Thymus (tissue), 11 donors: ENCODE data around the gene MFSD6. TPM values are rescaled to one million over a fixed set of nuclear protein-coding genes. Genes with fewer than 3 reads are reported as not detected.
"Not testable (repeated sequence)": the region's sequence is repeated elsewhere in the genome, so short reads cannot be mapped to it uniquely, and the experiment has no call there.

Experiments used
- DNase-seq, 9 donors: peaks; one replicate each; pipeline ENCODE4 v3.0.0-alpha.2; 2013; ENCODE audit warnings: low spot score in 9 of 9, low read depth in 6 of 9, missing footprints in 1 of 9
- H3K27ac ChIP-seq, 2 donors: one replicate each; pipeline ENCODE4 v1.5.1; 2013; ENCODE audit warnings: control low read depth in 1 of 2, low read depth in 1 of 2, low read length in 1 of 2, mild to moderate bottlenecking in 1 of 2, moderate library complexity in 1 of 2
- H3K27me3 ChIP-seq, 2 donors: one replicate each; pipeline ENCODE4 v1.5.1; 2013; ENCODE audit warnings: low read length in 1 of 2; ENCODE audit not compliant: control insufficient read depth in 2 of 2, insufficient read depth in 1 of 2
- H3K36me3 ChIP-seq, 2 donors: one replicate each; pipeline ENCODE4 v1.5.1; 2013; ENCODE audit warnings: low read length in 1 of 2, mild to moderate bottlenecking in 1 of 2, moderate library complexity in 1 of 2; ENCODE audit not compliant: control insufficient read depth in 2 of 2, insufficient read depth in 2 of 2
- H3K4me1 ChIP-seq, 2 donors: one replicate each; pipeline ENCODE4 v1.5.1; 2013; ENCODE audit warnings: low read length in 2 of 2; ENCODE audit not compliant: control insufficient read depth in 2 of 2, insufficient read depth in 2 of 2
- H3K4me3 ChIP-seq, 2 donors: one replicate each; pipeline ENCODE4 v1.5.1; 2013; ENCODE audit warnings: low read length in 2 of 2, control low read depth in 1 of 2, mild to moderate bottlenecking in 1 of 2
- H3K9me3 ChIP-seq, 2 donors: one replicate each; pipeline ENCODE4 v1.5.1; 2013; ENCODE audit warnings: low read length in 1 of 2, mild to moderate bottlenecking in 1 of 2; ENCODE audit not compliant: control insufficient read depth in 2 of 2, insufficient read depth in 1 of 2
- WGBS: extraction: QIAGEN DNeasy Blood & Tissue Kit; methylation state at CpG from one replicate; pipeline ENCODE4 v1.1.7; 2013; 5-methylcytosine and 5-hydroxymethylcytosine counted together
- polyA plus RNA-seq: library from polyadenylated mRNA; stranded (reverse); fragments of 200-250 nt; gene quantifications from one replicate; pipeline ENCODE4 v1.2.3, GENCODE V29; 2013
- total RNA-seq: library from RNA; stranded (reverse); fragments of 120-200 nt; gene quantifications from one replicate; pipeline ENCODE4 v1.2.4, GENCODE V29; 2013
- donor health status: healthy.

Gene MFSD6
- total and polyA plus RNA-seq, 2 donors = 11.7 to 16.3 TPM

DNA sequence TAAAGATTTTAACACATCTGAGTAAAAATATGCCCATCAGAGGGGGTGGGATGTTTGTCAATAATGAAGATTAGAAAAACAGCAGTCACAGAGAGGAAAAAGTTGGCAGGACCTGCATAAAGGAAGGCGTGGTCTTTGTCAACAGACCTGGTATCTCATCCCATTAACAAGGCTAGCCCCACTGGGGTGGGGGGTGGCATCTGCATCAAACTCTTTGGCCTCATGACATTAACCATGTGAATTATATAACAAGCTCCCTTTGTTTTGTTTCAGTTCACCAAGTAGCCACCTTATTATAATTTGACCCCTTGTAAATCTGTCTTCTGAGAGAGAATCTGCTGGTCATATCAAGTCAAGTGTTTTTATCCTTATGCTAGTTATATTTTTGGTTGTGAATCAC lies 97.5 kb downstream of the MFSD6 start:
- WGBS = 94% methylated on average over 1 of the region's 1 CpG
- no peak for DNase-seq
- Histone ChIP-seq H3K4me1 (no peaks in the 10 kb centered on the region), H3K27ac (no peak overlapping the region), H3K36me3 (peaks cover 37 to 69% of the 10 kb centered on the region in 2 donors), H3K9me3 (no peaks in the 10 kb centered on the region), H3K4me3 (no peak overlapping the region), H3K27me3 (no peaks in the 10 kb centered on the region)

DNA sequence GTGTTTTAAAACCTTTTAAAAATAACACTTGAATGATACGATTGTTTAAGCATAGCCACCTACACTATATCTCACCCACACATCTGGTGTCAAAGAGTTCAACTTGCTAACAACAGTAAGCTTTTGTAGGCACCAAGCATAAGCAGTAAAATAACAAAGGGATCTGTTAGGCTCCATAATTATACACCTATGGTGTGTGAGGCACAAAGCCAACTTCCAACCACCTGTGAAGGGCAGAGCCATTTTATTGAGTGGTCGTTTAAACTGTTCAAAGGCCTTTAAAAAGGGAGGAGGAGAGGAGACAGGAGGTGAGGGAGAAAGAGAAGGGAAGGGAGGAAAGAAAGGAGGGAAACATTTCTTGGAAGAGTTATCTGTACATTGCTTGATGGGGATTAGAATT lies 98.5 kb downstream of the MFSD6 start:
- 67% methylated on average over 2 of the region's 2 CpGs for WGBS
- H3K27ac ChIP-seq = no peak overlapping the region
- peaks cover 34 to 66% of the 10 kb centered on the region in 2 donors for H3K36me3 ChIP-seq
- no peak overlapping the region for H3K4me3 ChIP-seq
- no peak for DNase-seq
- H3K27me3 ChIP-seq = no peaks in the 10 kb centered on the region
- H3K4me1 ChIP-seq = no peaks in the 10 kb centered on the region
- H3K9me3 ChIP-seq = no peaks in the 10 kb centered on the region

- Histone ChIP-seq H3K36me3 (peaks cover 34 to 64% of the 10 kb centered on the region in 2 donors), H3K27me3 (no peaks in the 10 kb centered on the region), H3K27ac (no peak overlapping the region), H3K4me1 (no peaks in the 10 kb centered on the region), H3K4me3 (no peak overlapping the region), H3K9me3 (no peaks in the 10 kb centered on the region)
- DNase-seq = no peak
- 97% methylated on average over 4 of the region's 4 CpGs for WGBS
These were observed 99.0 kb downstream of the MFSD6 start for GRCh38 chr2:190507135-190507534.

GRCh38 chr2:190509895-190510294 lies 101.7 kb downstream of the MFSD6 start:
- not testable (repeated sequence) for DNase-seq, H3K9me3 ChIP-seq, H3K27ac ChIP-seq, H3K4me1 ChIP-seq, H3K4me3 ChIP-seq, H3K27me3 ChIP-seq
- WGBS = 97% methylated on average over 5 of the region's 5 CpGs
- H3K36me3 ChIP-seq = peaks cover 21 to 62% of the 10 kb centered on the region in 2 donors

GRCh38 chr2:190511104-190511503 lies 102.9 kb downstream of the MFSD6 start:
- no peaks in the 10 kb centered on the region for H3K9me3 ChIP-seq
- peaks cover 0 to under 1% of the 10 kb centered on the region in 2 donors for H3K4me1 ChIP-seq
- no peak for DNase-seq
- WGBS = 98% methylated on average over 2 of the region's 2 CpGs
- H3K27me3 ChIP-seq = peaks cover 0 to 3% of the 10 kb centered on the region in 2 donors
- H3K27ac ChIP-seq = no peak overlapping the region
- no peak overlapping the region for H3K4me3 ChIP-seq
- peaks cover 20 to 56% of the 10 kb centered on the region in 2 donors for H3K36me3 ChIP-seq

DNA sequence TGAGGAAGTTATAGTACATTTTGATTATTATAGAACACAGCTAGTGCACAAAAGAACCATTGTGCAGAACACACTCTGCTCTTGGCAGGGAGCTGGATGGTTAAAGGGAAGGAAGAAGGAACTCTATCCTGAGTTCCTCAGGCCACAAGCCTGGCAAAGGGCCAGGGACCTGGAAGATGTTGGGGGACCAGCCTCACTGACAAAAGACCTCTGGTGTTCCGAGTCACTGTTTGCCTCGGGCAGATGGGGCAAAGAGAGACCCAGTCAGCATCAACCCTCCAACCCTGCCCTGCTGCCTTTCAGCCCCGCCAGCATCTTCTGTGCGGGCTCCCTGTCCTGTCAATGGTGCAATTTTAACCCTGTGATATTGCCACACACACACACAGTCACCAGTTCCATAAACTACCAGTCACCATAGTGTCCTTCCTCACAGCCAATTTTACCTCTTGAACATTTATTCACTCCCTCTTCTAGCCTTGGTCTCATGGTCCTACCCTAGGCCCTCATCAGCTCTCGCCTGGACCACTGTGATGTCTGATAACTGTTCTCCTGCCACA lies 104.5 kb downstream of the MFSD6 start:
- Histone ChIP-seq H3K9me3 (no peaks in the 10 kb centered on the region), H3K27ac (no peak overlapping the region), H3K4me1 (peaks cover 3 to 5% of the 10 kb centered on the region in 2 donors), H3K36me3 (peaks cover 20 to 45% of the 10 kb centered on the region in 2 donors), H3K27me3 (peaks cover 0 to 3% of the 10 kb centered on the region in 2 donors), H3K4me3 (no peak overlapping the region)
- DNase-seq = no peak
- 93% methylated on average over 5 of the region's 5 CpGs for WGBS

DNA sequence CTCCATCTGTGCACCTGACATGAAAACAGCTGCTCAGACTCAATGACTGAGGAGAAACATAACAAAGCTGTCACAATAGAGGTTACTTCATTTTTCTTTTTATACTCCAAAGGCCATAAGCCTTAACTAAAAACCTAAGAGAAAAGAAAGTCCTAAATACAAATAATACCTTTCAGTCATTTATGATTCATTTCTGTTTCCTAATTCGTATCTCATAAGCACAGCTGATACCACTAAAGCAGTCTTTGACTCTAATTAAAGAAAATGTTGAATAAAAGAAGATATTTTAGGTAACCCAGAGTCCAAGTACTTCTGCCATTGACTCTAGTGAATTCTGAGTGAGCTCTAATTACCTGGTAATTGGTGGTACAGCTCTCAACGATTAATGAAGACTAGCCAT lies 105.7 kb downstream of the MFSD6 start:
- peak in 1 of 9 donors; percentile 32 for DNase-seq
- WGBS = 98% methylated on average over 2 of the region's 2 CpGs
- Histone ChIP-seq H3K36me3 (peaks cover 12 to 40% of the 10 kb centered on the region in 2 donors), H3K27me3 (peaks cover 0 to 3% of the 10 kb centered on the region in 2 donors), H3K4me3 (no peak overlapping the region), H3K9me3 (no peaks in the 10 kb centered on the region), H3K27ac (no peak overlapping the region), H3K4me1 (peaks cover 3 to 5% of the 10 kb centered on the region in 2 donors)

DNA sequence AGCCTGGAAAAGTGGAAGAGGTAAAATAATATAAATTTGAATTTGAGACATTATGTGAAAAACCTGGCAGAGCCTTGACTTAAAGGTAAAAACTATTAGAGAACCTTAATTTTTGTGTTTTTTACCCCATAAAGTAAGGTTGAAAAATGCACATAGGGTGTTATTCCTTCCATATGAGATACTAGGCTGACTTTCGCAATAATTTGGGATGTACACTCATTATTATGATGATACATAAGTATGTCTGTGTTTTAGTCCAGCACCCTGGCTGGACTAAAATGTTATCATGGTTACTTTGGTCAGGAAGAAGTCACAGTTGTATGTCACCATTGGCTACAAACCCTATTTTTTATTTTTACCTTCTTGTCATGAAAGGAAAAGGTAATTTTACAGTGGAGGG lies 106.5 kb downstream of the MFSD6 start:
- no peak overlapping the region for H3K27ac ChIP-seq
- H3K36me3 ChIP-seq = peaks cover 9 to 36% of the 10 kb centered on the region in 2 donors
- H3K27me3 ChIP-seq = peaks cover 0 to 3% of the 10 kb centered on the region in 2 donors
- no peaks in the 10 kb centered on the region for H3K9me3 ChIP-seq
- DNase-seq = no peak
- H3K4me1 ChIP-seq = peaks cover 3 to 6% of the 10 kb centered on the region in 2 donors
- H3K4me3 ChIP-seq = no peak overlapping the region
- WGBS = 97% methylated on average over 1 of the region's 1 CpG

GRCh38 chr2:190515687-190516086 lies 107.5 kb downstream of the MFSD6 start:
- H3K4me3 ChIP-seq = no peak overlapping the region
- no peaks in the 10 kb centered on the region for H3K9me3 ChIP-seq
- peak in 5 of 9 donors; percentile 42 to 85 (median 58) for DNase-seq
- peaks cover 9 to 30% of the 10 kb centered on the region in 2 donors for H3K36me3 ChIP-seq
- peaks cover 0 to 3% of the 10 kb centered on the region in 2 donors for H3K27me3 ChIP-seq
- 3% methylated on average over 1 of the region's 1 CpG for WGBS
- H3K4me1 ChIP-seq = peaks cover 3 to 14% of the 10 kb centered on the region in 2 donors
- no peak overlapping the region for H3K27ac ChIP-seq
